HG02623 (cell line): ENCODE results near the gene JPH3.

Experiments
- ATAC-seq: cut with Tn5 transposase; IDR thresholded peaks from one replicate; pipeline ENCODE4 v1.9.1; 2021; ENCODE audit warnings: moderate library complexity; ENCODE audit not compliant: unreplicated experiment

Gene JPH3

GRCh38 chr16:87692756-87693155, 90.4 kb downstream of the JPH3 start:
- no peak for ATAC-seq

- no peak for ATAC-seq
Observed at GRCh38 chr16:87693827-87694226, 91.5 kb downstream of the JPH3 start.

DNA sequence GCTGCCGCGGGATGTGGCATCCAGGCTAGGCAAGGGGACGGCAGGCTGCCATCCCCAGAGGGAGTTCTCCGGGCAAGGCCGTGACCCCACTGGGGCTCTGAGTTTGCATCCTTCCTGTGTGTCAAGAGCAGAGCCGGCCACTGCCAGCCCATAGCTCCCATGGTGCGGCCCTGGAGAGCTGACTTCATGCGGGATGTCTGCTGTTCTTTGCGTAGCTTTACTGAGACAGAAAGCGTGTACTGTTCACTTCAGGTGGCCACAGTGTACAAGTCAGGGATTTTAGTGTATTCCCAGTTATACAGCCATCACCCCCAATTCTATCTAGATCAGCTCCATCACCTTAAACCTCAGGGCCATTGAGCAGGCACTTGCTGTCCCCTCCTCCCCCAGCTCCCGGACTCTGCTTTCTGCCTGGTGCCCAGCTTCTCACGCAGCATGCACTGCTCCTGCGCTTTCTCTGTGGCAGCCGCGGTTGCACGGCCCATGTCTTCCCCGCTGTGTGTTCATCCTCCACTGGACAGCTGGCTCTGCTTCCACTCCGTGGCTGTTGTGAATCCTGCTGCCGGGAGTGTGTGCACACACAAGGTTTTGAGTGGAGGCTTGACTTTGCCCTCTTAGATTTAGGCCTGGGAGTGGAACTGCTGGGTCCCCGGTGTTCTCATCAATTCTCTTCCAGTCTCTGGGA, 92.3 kb downstream of the JPH3 start:
- ATAC-seq, result no peak

DNA sequence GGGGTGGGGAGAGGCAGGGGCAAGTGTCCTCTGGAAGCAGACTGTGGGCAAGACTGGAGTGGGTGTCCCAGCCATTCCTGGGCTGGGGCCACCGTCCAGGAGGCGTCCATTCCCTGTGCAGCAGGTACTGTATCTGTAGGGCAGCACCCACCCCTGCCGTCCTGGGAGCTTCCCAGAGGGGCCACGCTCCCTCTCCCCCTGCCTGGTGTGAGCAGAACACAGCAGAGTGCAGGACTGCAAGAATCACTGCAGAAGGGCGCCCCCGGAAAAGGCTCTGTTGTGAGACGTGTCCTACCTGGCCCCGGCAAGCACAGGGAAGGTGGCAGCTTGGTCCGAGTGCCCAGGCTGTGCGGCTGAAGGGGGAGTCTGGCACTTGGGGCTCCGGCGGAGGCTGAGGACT, 93.2 kb downstream of the JPH3 start:
- ATAC-seq, result no peak

GRCh38 chr16:87696726-87697125, 94.4 kb downstream of the JPH3 start:
- ATAC-seq, result no peak

- no peak for ATAC-seq
Observed at GRCh38 chr16:87697256-87697655, 94.9 kb downstream of the JPH3 start.

- ATAC-seq, result no peak
Observed at GRCh38 chr16:87697792-87698191, 95.5 kb downstream of the JPH3 start.

DNA sequence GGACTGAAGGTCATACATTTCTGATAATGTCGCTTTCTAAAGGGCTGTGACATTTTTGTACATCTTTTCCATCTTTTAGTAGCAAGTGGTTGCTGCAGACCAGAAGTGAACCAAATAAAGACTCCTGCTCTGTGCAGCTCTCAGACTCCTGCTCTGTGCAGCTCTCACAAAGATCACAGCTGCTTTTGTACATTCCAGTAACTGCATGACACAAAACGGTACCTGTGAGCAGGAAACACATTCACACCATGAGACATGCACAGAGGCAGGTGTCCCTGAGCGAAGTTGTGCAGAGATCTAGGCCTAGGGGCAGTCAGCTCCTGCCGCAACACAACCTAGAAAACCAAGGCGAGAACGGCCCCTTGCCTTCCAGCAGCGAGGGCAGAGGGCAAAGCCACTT, 95.9 kb downstream of the JPH3 start:
- ATAC-seq, result peak; percentile 38

DNA sequence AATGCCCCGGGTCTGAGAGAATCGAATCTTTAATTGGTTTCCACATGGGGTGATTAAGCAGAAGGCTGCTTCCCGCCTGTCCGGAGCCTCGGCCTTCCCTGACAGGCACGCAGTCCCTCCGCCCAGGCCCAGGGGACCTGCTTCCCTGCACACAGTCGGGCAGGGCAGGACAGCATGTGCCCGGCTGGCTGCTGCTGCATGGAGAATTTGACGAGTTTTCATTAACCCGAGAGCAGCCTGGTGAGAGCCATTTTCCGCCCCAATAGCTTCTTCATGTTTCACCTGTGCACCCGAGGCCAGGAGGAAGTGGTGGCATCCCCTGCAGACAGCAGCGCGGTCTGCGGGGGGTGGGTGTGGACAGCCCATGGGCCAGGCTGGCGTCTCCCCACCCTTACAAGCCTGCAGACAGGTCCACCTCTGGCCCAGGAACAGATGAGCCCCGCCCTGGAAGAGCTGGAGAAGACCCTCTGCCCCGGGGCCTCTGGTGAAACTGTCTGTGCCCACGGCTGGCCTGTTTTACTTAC, 96.4 kb downstream of the JPH3 start:
- no peak for ATAC-seq

- ATAC-seq, result no peak
Observed at GRCh38 chr16:87700406-87701077, 98.2 kb downstream of the JPH3 start.

DNA sequence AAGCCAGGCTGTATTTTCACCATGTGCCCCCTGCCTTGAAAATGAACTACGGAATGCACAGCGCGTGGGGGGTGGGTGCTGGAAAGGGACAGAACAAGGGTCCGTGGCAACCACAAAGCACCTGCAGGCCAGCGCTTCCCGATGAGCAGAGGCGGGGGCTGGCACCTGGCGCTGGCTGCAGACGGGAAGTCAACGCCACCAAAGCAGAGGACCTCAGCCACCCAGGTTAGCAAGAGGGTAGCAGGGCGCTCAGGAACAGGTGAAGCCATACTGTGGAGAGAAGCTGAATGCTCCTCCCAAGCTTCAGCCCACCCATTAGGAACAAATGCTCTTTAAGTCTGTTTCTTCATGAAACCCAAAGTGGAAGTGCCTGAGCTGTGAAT, 98.8 kb downstream of the JPH3 start:
- no peak for ATAC-seq

DNA sequence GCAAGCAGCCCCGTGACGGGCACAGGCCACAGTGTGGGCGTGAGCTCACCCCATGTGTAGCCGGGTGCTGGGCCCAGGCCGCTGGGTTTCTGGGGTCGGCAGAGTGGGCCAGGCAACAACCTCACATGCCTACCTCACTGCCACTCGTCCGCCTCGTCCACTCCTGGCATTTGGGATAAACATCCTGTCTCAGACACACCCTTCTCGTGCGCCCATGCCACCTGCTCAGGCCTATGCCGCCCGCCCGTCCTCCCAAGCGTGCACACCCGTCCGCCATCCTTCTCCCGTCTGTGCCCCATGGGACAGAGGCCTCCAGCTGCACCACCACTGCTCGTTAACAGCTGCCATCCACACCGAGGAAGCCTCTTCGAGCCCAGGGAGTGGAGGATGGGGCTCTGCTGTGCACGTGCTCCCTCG, 99.2 kb downstream of the JPH3 start:
- ATAC-seq, result no peak

DNA sequence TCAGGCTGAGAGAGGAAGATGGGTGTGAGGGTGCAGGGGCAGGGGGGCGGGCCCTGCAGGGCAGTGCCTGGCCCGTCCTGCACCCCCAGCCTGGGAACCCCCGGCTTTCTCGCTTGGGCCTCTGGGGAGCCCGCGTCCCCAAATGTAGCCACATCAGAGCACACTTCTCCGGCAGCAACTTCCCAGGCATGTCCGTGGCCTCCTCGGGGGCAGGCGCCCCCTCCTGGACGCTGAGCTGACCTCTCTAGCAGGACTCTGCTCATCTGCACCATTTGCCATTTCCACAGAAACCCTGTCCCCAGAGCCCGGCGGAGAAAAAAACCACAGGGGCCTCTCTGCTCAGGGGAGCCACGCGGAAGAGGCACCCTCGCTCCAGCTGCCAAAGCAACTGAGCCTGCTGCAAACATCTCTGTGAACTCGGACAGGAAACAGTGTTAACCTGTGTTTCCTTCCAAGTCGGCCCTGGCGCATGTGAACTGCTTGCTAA, 100.1 kb downstream of the JPH3 start:
- ATAC-seq, result no peak

DNA sequence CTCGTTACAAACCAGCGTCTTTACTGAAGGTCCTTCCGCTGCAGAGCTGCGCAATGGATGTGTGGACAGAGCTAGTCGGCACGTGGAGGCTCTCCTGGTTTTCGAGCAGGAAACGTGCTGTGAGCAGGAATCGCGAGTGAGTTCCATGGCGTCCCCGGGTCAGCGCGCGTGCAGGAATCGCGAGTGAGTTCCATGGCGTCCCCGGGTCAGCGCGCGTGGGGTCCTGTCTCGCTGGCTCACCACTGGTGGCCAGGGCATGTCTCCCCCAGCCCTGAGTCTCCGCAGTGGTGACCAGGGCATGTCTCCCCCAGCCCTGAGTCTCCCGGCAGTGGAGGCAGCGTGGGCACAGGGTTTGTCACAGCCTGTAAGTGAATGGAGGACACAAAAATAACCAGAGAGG, 100.8 kb downstream of the JPH3 start:
- ATAC-seq, result no peak

DNA sequence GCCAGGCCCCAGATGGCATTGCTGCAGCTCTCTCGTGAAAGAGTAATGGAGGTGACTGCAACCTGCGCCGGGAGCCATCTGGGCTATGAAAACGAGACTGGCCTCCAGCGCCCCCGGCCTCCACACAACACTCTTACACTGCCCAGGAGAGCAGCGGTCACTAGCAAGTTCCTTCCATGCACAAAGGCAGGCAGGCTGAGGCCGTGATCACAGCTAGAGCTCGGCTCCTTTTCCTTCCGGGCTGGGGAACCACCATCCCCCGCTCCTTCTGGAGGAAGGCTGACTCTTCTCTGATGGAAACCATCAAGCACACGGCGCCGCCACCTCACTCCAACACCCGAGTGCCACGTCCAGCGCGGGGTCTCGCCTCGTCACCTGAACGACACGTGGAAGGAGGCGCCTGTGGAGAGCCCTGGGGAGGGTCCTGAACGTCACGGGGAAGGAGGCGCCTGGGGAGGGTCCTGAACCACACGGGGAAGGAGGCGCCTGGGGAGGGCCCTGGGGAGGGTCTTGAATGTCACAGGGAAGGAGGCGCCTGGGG, 101.6 kb downstream of the JPH3 start:
- no peak for ATAC-seq

- ATAC-seq, result no peak
Observed at GRCh38 chr16:87704754-87705353, 102.5 kb downstream of the JPH3 start.

DNA sequence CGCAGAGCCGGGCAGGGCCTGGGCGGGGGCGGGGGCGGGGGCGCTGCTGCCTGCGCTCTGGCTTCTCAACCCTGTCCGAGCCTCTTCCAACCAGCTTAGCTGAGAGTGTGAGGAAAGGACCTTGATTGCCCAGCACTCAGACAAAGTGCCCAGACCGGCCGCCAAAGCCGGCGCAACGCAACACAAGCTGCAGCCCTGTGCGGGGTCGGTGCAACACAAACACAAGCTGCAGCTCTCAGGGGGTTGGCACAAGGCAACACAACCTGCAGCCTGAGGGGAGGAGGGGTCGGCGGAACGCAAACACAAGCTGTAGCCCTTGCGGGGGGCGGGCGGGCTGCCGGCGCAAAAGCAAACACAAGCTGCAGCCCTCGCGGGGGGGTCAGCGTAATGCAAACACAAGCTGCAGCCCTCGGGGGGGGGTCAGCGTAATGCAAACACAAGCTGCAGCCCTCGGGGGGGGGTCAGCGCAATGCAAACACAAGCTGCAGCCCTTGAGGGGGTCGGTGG, 103.5 kb downstream of the JPH3 start:
- ATAC-seq, result no peak

GRCh38 chr16:87706278-87707000, 104.1 kb downstream of the JPH3 start:
- no peak for ATAC-seq

GRCh38 chr16:87707097-87707496, 104.8 kb downstream of the JPH3 start:
- ATAC-seq, result no peak

- ATAC-seq, result no peak
Observed at GRCh38 chr16:87707714-87708580, 105.6 kb downstream of the JPH3 start.
